K562 (cell line): ENCODE results near the gene FBXO21. TPM values are rescaled to one million over a fixed set of nuclear protein-coding genes. Genes with fewer than 3 reads are reported as not detected.

Experiments
- BCLAF1 ChIP-seq, 2 experiments: fragments of 450-650 bp in 1 of 2; IDR thresholded peaks; 2 replicates each; pipeline ENCODE4 v1.6.1; 2011 to 2017; ENCODE audit warnings: low read depth in 2 of 2, antibody characterized with exemption in 1 of 2, borderline replicate concordance in 1 of 2, low read length in 1 of 2, mild to moderate bottlenecking in 1 of 2, mixed read lengths in 1 of 2; ENCODE audit not compliant: control insufficient read depth in 1 of 2
- CBX1 ChIP-seq: sonication (generic); IDR thresholded peaks from 2 replicates; pipeline ENCODE4 v1.6.1; 2016; ENCODE audit warnings: antibody characterized with exemption, low read depth, mild to moderate bottlenecking
- GABPA ChIP-seq: fragments of 200-800 bp; sonication (Bioruptor generic); conservative IDR thresholded peaks from 2 replicates; pipeline ENCODE4 v1.6.1; 2016; ENCODE audit warnings: low read depth, missing genetic modification characterization, missing compliant biosample characterization
- GABPB1 ChIP-seq: sonication (generic); formaldehyde crosslinking; IDR thresholded peaks from 2 replicates; pipeline ENCODE4 v1.8.0; 2022; ENCODE audit warnings: mild to moderate bottlenecking, missing genetic modification reagents
- HDAC2 ChIP-seq: fragments of 450-650 bp; IDR thresholded peaks from 2 replicates; pipeline ENCODE4 v1.6.1; 2016; ENCODE audit warnings: mild to moderate bottlenecking
- KDM1A ChIP-seq, 2 experiments: fragments of 450-650 bp; IDR thresholded peaks; 2 replicates each; pipeline ENCODE4 v1.6.1; 2016; ENCODE audit warnings: mild to moderate bottlenecking in 2 of 2
- KLF10 ChIP-seq: fragments of 250-450 bp; sonication (Bioruptor Pico); IDR thresholded peaks from 2 replicates; pipeline ENCODE4 v1.6.1; 2021; ENCODE audit warnings: matching md5 sums
- SFPQ ChIP-seq: fragments of 200-400 bp; formaldehyde crosslinking; IDR thresholded peaks from 2 replicates; pipeline ENCODE4 v1.6.1; 2017; ENCODE audit warnings: mild to moderate bottlenecking, low read depth, low read length, moderate library complexity
- SREBF1 ChIP-seq: fragments of 150-350 bp; IDR thresholded peaks from 2 replicates; pipeline ENCODE4 v1.6.1; 2014; ENCODE audit warnings: antibody characterized with exemption, low read depth, low read length, borderline replicate concordance
- SRSF1 ChIP-seq: fragments of 200-400 bp; formaldehyde crosslinking; IDR thresholded peaks from 2 replicates; pipeline ENCODE4 v1.6.1; 2017; ENCODE audit warnings: mild to moderate bottlenecking, low read depth, low read length, moderate library complexity
- STAT5A ChIP-seq: IDR thresholded peaks from 2 replicates; pipeline ENCODE4 v1.6.1; 2012; ENCODE audit warnings: low read length, inconsistent platforms, borderline replicate concordance
- ZFPM2 ChIP-seq: fragments of 250-450 bp; sonication (Bioruptor Pico); IDR thresholded peaks from 2 replicates; pipeline ENCODE4 v1.5.1; 2022; ENCODE audit warnings: mild to moderate bottlenecking
- polyA plus RNA-seq, 8 experiments: library from polyadenylated mRNA; depleted of rRNA in 4 of 8; stranded (reverse) in 5 of 8; unstranded in 3 of 8; fragments of >200 nt; fragmentation: Nextera tagmentation in 2 of 8; fragmentation: Illumina TruSeq in 1 of 8; extraction: Ambion mirVana in 2 of 8; extraction: Trizol in 1 of 8; gene quantifications; 2 replicates each; pipeline versions ENCODE4 v1.2.1 to v1.2.3, GENCODE V29; 2011 to 2014; ENCODE audit warnings: inconsistent platforms in 1 of 8, missing spikeins in 1 of 8
- total RNA-seq, 7 experiments: library from RNA; depleted of rRNA in 6 of 7; stranded (reverse); fragments of >200 nt in 6 of 7; fragmentation: Illumina TruSeq in 2 of 7; extraction: Trizol in 2 of 7; gene quantifications; 2 replicates each; pipeline versions ENCODE4 v1.2.1 to v1.2.3, GENCODE V29; 2011 to 2021; ENCODE audit warnings: low replicate concordance in 1 of 7
- TF ChIP-seq, protein P1 (sequence below): sonication (generic); formaldehyde crosslinking; IDR thresholded peaks from 2 replicates; pipeline ENCODE4 v1.8.1; 2023; ENCODE audit warnings: missing genetic modification reagents, mild to moderate bottlenecking, borderline replicate concordance
- TF ChIP-seq, protein P2 (sequence below), 3 experiments: IDR thresholded peaks in 2 of 3; conservative IDR thresholded peaks in 1 of 3; 2 replicates each; pipeline ENCODE4 v1.5.1; 2011 to 2012; ENCODE audit warnings: low read length in 3 of 3, mild to moderate bottlenecking in 3 of 3, control low read depth in 2 of 3, improper control_type of control experiment in 1 of 3, inconsistent platforms in 1 of 3, low read depth in 1 of 3, mixed read lengths in 1 of 3, moderate library complexity in 1 of 3; ENCODE audit not compliant: insufficient read depth in 2 of 3
- TF ChIP-seq, protein P3 (sequence below): sonication (generic); formaldehyde crosslinking; IDR thresholded peaks from 2 replicates; pipeline ENCODE4 v1.8.1; 2022; ENCODE audit warnings: missing genetic modification reagents

The FBXO21 gene
- total and polyA plus RNA-seq, 9 of the 15 experiments (the other 6 are each of a cell fraction or from before 2014, with no cell fraction given): 3.0 to 50.9 (median 9.1) TPM

- TF ChIP-seq, protein P1, sequence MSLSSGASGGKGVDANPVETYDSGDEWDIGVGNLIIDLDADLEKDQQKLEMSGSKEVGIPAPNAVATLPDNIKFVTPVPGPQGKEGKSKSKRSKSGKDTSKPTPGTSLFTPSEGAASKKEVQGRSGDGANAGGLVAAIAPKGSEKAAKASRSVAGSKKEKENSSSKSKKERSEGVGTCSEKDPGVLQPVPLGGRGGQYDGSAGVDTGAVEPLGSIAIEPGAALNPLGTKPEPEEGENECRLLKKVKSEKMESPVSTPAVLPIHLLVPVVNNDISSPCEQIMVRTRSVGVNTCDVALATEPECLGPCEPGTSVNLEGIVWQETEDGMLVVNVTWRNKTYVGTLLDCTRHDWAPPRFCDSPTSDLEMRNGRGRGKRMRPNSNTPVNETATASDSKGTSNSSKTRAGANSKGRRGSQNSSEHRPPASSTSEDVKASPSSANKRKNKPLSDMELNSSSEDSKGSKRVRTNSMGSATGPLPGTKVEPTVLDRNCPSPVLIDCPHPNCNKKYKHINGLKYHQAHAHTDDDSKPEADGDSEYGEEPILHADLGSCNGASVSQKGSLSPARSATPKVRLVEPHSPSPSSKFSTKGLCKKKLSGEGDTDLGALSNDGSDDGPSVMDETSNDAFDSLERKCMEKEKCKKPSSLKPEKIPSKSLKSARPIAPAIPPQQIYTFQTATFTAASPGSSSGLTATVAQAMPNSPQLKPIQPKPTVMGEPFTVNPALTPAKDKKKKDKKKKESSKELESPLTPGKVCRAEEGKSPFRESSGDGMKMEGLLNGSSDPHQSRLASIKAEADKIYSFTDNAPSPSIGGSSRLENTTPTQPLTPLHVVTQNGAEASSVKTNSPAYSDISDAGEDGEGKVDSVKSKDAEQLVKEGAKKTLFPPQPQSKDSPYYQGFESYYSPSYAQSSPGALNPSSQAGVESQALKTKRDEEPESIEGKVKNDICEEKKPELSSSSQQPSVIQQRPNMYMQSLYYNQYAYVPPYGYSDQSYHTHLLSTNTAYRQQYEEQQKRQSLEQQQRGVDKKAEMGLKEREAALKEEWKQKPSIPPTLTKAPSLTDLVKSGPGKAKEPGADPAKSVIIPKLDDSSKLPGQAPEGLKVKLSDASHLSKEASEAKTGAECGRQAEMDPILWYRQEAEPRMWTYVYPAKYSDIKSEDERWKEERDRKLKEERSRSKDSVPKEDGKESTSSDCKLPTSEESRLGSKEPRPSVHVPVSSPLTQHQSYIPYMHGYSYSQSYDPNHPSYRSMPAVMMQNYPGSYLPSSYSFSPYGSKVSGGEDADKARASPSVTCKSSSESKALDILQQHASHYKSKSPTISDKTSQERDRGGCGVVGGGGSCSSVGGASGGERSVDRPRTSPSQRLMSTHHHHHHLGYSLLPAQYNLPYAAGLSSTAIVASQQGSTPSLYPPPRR: no peak
- TF ChIP-seq GABPB1 (CRISPR knock-in tag): no peak
- TF ChIP-seq KDM1A (IDR thresholded peaks at IDR 0.05): peak in 1 of 2 experiments; percentile 79; a peak in 1 of 4 replicates
- no peak for TF ChIP-seq ZFPM2
- 0 out of 2 replicates have a peak, but pooled peaks have one; percentile 26 for TF ChIP-seq GABPA
- TF ChIP-seq, protein P2, sequence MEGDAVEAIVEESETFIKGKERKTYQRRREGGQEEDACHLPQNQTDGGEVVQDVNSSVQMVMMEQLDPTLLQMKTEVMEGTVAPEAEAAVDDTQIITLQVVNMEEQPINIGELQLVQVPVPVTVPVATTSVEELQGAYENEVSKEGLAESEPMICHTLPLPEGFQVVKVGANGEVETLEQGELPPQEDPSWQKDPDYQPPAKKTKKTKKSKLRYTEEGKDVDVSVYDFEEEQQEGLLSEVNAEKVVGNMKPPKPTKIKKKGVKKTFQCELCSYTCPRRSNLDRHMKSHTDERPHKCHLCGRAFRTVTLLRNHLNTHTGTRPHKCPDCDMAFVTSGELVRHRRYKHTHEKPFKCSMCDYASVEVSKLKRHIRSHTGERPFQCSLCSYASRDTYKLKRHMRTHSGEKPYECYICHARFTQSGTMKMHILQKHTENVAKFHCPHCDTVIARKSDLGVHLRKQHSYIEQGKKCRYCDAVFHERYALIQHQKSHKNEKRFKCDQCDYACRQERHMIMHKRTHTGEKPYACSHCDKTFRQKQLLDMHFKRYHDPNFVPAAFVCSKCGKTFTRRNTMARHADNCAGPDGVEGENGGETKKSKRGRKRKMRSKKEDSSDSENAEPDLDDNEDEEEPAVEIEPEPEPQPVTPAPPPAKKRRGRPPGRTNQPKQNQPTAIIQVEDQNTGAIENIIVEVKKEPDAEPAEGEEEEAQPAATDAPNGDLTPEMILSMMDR (IDR thresholded peaks at IDR 0.05 in 2 of 3, conservative IDR thresholded peaks at IDR 0.05 in 1 of 3; ENCODE audit: insufficient read depth in 2 of 3, low read depth in 1 of 3, low read length in 3 of 3): no peak
- TF ChIP-seq KLF10: no peak
- TF ChIP-seq CBX1: 0 out of 2 replicates have a peak, but pooled peaks have one; percentile 53
- TF ChIP-seq, protein P3, sequence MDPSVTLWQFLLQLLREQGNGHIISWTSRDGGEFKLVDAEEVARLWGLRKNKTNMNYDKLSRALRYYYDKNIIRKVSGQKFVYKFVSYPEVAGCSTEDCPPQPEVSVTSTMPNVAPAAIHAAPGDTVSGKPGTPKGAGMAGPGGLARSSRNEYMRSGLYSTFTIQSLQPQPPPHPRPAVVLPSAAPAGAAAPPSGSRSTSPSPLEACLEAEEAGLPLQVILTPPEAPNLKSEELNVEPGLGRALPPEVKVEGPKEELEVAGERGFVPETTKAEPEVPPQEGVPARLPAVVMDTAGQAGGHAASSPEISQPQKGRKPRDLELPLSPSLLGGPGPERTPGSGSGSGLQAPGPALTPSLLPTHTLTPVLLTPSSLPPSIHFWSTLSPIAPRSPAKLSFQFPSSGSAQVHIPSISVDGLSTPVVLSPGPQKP (CRISPR knock-in tag): no peak
- peak; percentile 69; the same call in 1 of the 2 replicates for TF ChIP-seq HDAC2
- no peak for TF ChIP-seq SRSF1
- TF ChIP-seq BCLAF1 (IDR thresholded peaks at IDR 0.05; ENCODE audit: borderline replicate concordance in 1 of 2, control insufficient read depth in 1 of 2, low read depth in 2 of 2, low read length in 1 of 2): no peak
- no peak for TF ChIP-seq SFPQ
- no peak for TF ChIP-seq SREBF1
- TF ChIP-seq STAT5A: no peak
These were observed 92.3 kb downstream of the FBXO21 start (continued) for GRCh38 chr12:117098024-117098360.
